Vagina (tissue), 2 donors: ENCODE measurements around the gene RSAD2. TPM values are rescaled to one million over a fixed set of nuclear protein-coding genes. Genes with fewer than 3 reads are reported as not detected.
"Not testable (repeated sequence)": the region's sequence is repeated elsewhere in the genome, so short reads cannot be mapped to it uniquely, and the experiment has no call there.

ENCODE experiments used
- DNase-seq, 2 donors: peaks; one replicate each; pipeline ENCODE4 v3.0.0-alpha.2; 2017; ENCODE audit errors: extremely low spot score in 2 of 2
- H3K27ac ChIP-seq: fragments of 200-600 bp; sonication (generic); one replicate; pipeline ENCODE4 v1.5.1; 2019
- H3K27me3 ChIP-seq: fragments of 200-600 bp; sonication (generic); one replicate; pipeline ENCODE4 v1.5.1; 2019
- H3K36me3 ChIP-seq, 2 donors: fragments of 200-600 bp; sonication (generic); one replicate each; pipeline ENCODE4 v1.5.1; 2017 to 2019
- H3K4me1 ChIP-seq: fragments of 200-600 bp; sonication (generic); one replicate; pipeline ENCODE4 v1.5.1; 2019
- H3K4me3 ChIP-seq, 2 donors: fragments of 200-600 bp; sonication (generic); 1 replicate in 1 of 2; 2 replicates in 1 of 2; pipeline ENCODE4 v1.5.1; 2016 to 2019
- H3K9me3 ChIP-seq: fragments of 200-600 bp; sonication (generic); one replicate; pipeline ENCODE4 v1.5.1; 2019
- CTCF ChIP-seq, 3 experiments: fragments of 450-650 bp in 2 of 3; fragments of 200-600 bp in 1 of 3; sonication (generic) in 1 of 3; IDR thresholded peaks; one replicate each; pipeline ENCODE4 v1.5.1; 2017 to 2019; ENCODE audit warnings: antibody characterized with exemption in 3 of 3, mild to moderate bottlenecking in 2 of 3, moderate library complexity in 2 of 3
- POLR2A ChIP-seq, 2 donors: fragments of 450-650 bp; IDR thresholded peaks; one replicate each; pipeline ENCODE4 v1.6.1; 2017; ENCODE audit warnings: antibody characterized with exemption in 2 of 2, mild to moderate bottlenecking in 2 of 2, moderate library complexity in 2 of 2
- POLR2AphosphoS5 ChIP-seq, 2 donors: sonication (generic); formaldehyde crosslinking; IDR thresholded peaks; one replicate each; pipeline ENCODE4 v1.9.0; 2017; ENCODE audit warnings: antibody characterized with exemption in 2 of 2, mild to moderate bottlenecking in 2 of 2, low read depth in 1 of 2; ENCODE audit not compliant: insufficient read depth in 1 of 2
- intact Hi-C: fragments of 100-400 bp; cut with DNase I; formaldehyde crosslinking; loops from one replicate; pipeline ENCODE4 v1.15.1; 2023
- total RNA-seq: library from RNA; depleted of rRNA; stranded (reverse); fragments of >200 nt; gene quantifications from one replicate; pipeline ENCODE4 v1.2.3, GENCODE V29; 2016

Gene RSAD2
- total RNA-seq, 1 donor from 2014 or later, result 0.25 TPM

GRCh38 chr2:6854416-6854815 is 23.2 kb upstream of the RSAD2 start:
- peaks cover 0 to 30% of the 10 kb centered on the region in 2 donors for H3K36me3 ChIP-seq
- TF ChIP-seq POLR2A (IDR thresholded peaks at IDR 0.05) (no peak), CTCF (IDR thresholded peaks at IDR 0.05) (no peak), POLR2AphosphoS5 (IDR thresholded peaks at IDR 0.05; ENCODE audit: insufficient read depth in 1 of 2, low read depth in 1 of 2) (no peak)
- DNase-seq, result no peak

DNA sequence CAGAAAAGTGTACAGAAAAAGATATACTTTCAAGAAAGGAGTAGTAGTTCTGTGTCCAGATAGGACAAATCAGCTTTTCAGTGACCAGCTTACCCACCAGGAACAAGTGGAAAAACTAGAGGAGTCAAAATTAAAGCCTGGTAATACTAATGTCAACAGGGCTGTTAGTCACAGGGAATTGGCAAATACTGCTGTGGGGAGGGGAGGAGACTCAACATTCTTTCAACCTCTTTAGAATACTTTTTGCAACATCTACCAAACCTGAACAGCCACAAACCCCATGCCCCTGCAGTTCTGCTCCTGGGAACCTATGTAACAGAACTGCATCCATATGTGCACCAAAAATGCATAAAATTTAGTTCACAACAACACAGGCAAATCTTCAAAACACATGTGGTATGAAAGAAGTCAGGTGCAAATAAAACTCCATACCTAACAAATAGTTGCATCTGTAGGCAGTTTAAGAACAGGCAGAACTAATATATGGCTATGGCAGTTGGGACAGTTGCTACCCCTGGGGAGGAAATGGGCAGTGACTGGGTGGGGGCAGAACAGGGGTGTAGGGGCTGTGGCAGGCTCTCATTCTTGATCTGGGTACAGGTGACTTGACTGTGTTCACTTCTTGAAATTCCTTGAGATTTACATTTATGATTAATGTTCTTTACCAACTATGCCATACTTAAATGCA is 21.6 kb upstream of the RSAD2 start:
- no peaks in the 10 kb centered on the region for H3K4me1 ChIP-seq
- no peak for DNase-seq

More at GRCh38 chr2:6854416-6854815, 23.2 kb upstream of the RSAD2 start:
- Histone ChIP-seq H3K9me3 (peaks cover 6% of the 10 kb centered on the region), H3K27ac (no peak overlapping the region), H3K27me3 (no peaks in the 10 kb centered on the region), H3K4me3 (no peak overlapping the region), H3K4me1 (no peaks in the 10 kb centered on the region)
- intact Hi-C loops, result no loop called here

GRCh38 chr2:6856548-6856920 is 21.0 kb upstream of the RSAD2 start:
- Histone ChIP-seq H3K4me1 (no peaks in the 10 kb centered on the region), H3K27ac (no peak overlapping the region), H3K4me3 (no peak overlapping the region), H3K9me3 (peaks cover 5% of the 10 kb centered on the region), H3K27me3 (no peaks in the 10 kb centered on the region), H3K36me3 (peaks cover 0 to 26% of the 10 kb centered on the region in 2 donors)
- no peak for TF ChIP-seq POLR2AphosphoS5 (IDR thresholded peaks at IDR 0.05; ENCODE audit: insufficient read depth in 1 of 2, low read depth in 1 of 2)
- TF ChIP-seq POLR2A (IDR thresholded peaks at IDR 0.05), result no peak
- TF ChIP-seq CTCF (IDR thresholded peaks at IDR 0.05), result no peak
- intact Hi-C loops, result no loop called here
- no peak for DNase-seq

More for the DNA sequence above, 21.6 kb upstream of the RSAD2 start:
- no peaks in the 10 kb centered on the region for H3K27me3 ChIP-seq
- H3K36me3 ChIP-seq, result peaks cover 0 to 30% of the 10 kb centered on the region in 2 donors
- intact Hi-C loops, result no loop called here
- peaks cover 5% of the 10 kb centered on the region for H3K9me3 ChIP-seq
- H3K27ac ChIP-seq, result no peak overlapping the region
- TF ChIP-seq POLR2A (IDR thresholded peaks at IDR 0.05) (no peak), POLR2AphosphoS5 (IDR thresholded peaks at IDR 0.05; ENCODE audit: insufficient read depth in 1 of 2, low read depth in 1 of 2) (no peak), CTCF (IDR thresholded peaks at IDR 0.05) (no peak)
- H3K4me3 ChIP-seq, result no peak overlapping the region

GRCh38 chr2:6858466-6859027 is 19.0 kb upstream of the RSAD2 start:
- H3K36me3 ChIP-seq, result peaks cover 0 to 13% of the 10 kb centered on the region in 2 donors
- H3K4me3 ChIP-seq, intact Hi-C loops, H3K27me3 ChIP-seq, H3K9me3 ChIP-seq, H3K4me1 ChIP-seq, H3K27ac ChIP-seq, DNase-seq: not testable (repeated sequence)

DNA sequence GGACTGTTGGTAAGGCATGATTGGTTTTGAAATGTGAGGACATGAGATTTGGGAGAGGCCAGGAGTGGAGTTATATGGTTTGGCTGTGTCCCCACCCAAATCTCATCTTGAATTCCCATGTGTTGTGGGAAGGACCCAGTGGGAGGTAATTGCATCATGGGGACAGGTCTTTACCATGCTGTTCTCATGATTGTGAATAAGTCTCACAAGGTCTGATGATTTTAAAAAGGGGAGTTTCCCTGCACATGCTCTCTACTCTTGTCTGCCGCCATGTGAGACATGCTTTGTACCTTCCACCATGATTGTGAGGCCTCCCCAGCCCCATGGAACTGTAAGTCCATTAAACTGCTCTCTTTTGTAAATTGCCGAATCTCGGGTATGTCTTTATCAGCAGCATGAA is 17.3 kb upstream of the RSAD2 start:
- no peaks in the 10 kb centered on the region for H3K27me3 ChIP-seq
- TF ChIP-seq CTCF (IDR thresholded peaks at IDR 0.05) (no peak), POLR2AphosphoS5 (IDR thresholded peaks at IDR 0.05; ENCODE audit: insufficient read depth in 1 of 2, low read depth in 1 of 2) (no peak), POLR2A (IDR thresholded peaks at IDR 0.05) (no peak)
- no peak overlapping the region for H3K4me3 ChIP-seq
- no peak for DNase-seq
- intact Hi-C loops, result no loop called here
- no peaks in the 10 kb centered on the region for H3K4me1 ChIP-seq
- peaks cover 5% of the 10 kb centered on the region for H3K9me3 ChIP-seq
- H3K27ac ChIP-seq, result no peak overlapping the region
- H3K36me3 ChIP-seq, result peaks cover 0 to 13% of the 10 kb centered on the region in 2 donors
